ENCODE measurements around the gene EP400.

DNA sequence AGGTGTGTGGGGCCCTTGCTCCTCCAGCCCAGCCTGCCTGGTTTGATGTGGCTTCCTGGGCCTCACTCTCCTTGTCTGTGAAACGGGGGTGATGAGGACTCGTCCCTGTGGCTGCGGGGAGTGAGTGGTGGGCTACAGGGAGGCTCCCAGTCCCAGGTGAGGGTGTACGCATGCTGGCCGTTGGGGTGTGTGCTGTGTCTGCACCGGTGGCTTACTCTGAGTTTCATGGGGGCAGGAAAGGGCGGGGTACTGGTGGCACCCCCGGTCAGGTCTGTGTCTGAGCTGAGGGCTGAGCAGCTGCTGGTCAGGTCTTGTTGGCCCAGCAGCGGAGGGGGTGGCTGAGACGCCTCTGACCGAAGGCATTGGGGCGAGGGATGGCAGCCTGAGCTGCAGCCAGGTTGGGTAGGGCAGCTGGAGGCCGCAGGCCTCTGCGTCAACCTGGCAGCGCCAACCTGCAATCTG lies 44.1 kb upstream of the EP400 start:
- TF ChIP-seq, protein P1, sequence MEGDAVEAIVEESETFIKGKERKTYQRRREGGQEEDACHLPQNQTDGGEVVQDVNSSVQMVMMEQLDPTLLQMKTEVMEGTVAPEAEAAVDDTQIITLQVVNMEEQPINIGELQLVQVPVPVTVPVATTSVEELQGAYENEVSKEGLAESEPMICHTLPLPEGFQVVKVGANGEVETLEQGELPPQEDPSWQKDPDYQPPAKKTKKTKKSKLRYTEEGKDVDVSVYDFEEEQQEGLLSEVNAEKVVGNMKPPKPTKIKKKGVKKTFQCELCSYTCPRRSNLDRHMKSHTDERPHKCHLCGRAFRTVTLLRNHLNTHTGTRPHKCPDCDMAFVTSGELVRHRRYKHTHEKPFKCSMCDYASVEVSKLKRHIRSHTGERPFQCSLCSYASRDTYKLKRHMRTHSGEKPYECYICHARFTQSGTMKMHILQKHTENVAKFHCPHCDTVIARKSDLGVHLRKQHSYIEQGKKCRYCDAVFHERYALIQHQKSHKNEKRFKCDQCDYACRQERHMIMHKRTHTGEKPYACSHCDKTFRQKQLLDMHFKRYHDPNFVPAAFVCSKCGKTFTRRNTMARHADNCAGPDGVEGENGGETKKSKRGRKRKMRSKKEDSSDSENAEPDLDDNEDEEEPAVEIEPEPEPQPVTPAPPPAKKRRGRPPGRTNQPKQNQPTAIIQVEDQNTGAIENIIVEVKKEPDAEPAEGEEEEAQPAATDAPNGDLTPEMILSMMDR (IDR thresholded peaks at IDR 0.05; ENCODE audit: insufficient read depth, low read length, poor library complexity, severe bottlenecking) = no peak
- TF ChIP-seq EZH2phosphoT487 (conservative IDR thresholded peaks at IDR 0.05; ENCODE audit: low read length) = no peak
